Choroid plexus epithelial cell (primary cell): Measurements from ENCODE around the gene ATXN1.

ENCODE experiments used
- DNase-seq: peaks from one replicate; pipeline ENCODE4 v3.0.0-alpha.2; 2010; ENCODE audit warnings: low read depth
- H3K4me3 ChIP-seq: 2 replicates; pipeline ENCODE4 v1.5.1; 2011; ENCODE audit warnings: low read depth, mild to moderate bottlenecking, control low read depth, low read length, moderate library complexity
- CTCF ChIP-seq: conservative IDR thresholded peaks from 2 replicates; pipeline ENCODE4 v1.5.1; 2011; ENCODE audit warnings: low read depth, mild to moderate bottlenecking, control low read depth, inconsistent platforms, low read length, moderate library complexity

The ATXN1 gene

DNA sequence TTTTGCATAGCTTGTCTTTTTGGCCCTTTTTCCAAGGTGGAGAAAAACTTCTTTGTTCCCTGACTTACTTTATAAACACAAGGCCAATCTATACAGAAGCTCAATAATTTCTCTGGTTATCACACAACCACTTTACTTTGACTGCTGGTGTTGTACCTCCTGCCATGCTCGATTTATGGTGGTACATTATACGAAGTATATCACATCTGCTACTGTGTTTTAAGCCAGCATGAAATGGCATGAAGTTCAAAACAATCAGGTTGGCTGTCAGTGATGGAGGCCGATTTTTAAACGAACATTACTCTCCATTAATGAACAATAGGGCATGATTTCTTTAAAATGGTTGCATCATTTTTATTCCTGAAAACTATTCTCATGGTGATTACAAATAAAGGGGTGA is 21.0 kb upstream of the ATXN1 start:
- no peak for TF ChIP-seq CTCF
- DNase-seq: no peak
- no peak overlapping the region for H3K4me3 ChIP-seq

GRCh38 chr6:16781348-16782169 is 20.3 kb upstream of the ATXN1 start:
- no peak for TF ChIP-seq CTCF
- H3K4me3 ChIP-seq: no peak overlapping the region
- DNase-seq: peak; percentile 15

DNA sequence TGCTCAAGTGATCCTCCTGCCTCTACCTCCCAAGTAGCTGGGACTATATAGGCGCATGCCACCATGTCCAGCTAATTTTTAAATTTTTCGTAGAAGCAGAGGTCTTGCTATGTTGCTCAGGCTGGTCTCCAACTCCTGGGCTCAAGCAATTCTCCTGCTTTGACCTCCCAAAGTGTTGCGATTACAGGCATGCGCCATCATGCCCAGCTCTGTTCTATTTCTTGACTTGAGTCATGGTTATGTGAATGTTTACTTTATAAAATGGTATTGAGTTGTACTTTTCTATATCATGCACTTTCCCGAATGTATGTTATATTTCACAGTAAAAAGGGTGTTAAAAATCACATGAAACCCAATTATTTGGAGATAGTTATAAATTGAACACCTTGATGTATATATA is 17.3 kb upstream of the ATXN1 start:
- TF ChIP-seq CTCF: no peak
- DNase-seq: no peak
- H3K4me3 ChIP-seq: no peak overlapping the region

DNA sequence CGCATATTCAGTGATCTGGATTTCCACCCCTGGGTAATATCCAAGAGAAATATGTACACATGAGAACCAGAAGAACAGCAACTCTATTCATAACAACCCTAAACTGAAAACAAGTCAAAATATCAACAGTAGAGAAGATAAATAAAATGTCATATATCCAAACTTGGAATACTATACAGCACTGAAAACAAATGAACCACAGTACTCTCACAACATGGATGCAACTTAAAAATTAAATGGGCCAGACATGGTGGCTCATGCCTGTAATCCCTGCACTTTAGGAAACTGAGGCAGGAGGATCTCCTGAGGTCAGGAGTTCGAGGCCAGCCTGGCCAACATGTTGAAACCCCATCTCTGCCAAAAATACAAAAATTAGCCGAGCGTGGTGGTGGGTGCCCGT is 16.5 kb upstream of the ATXN1 start:
- H3K4me3 ChIP-seq: no peak overlapping the region
- no peak for TF ChIP-seq CTCF
- DNase-seq: no peak

DNA sequence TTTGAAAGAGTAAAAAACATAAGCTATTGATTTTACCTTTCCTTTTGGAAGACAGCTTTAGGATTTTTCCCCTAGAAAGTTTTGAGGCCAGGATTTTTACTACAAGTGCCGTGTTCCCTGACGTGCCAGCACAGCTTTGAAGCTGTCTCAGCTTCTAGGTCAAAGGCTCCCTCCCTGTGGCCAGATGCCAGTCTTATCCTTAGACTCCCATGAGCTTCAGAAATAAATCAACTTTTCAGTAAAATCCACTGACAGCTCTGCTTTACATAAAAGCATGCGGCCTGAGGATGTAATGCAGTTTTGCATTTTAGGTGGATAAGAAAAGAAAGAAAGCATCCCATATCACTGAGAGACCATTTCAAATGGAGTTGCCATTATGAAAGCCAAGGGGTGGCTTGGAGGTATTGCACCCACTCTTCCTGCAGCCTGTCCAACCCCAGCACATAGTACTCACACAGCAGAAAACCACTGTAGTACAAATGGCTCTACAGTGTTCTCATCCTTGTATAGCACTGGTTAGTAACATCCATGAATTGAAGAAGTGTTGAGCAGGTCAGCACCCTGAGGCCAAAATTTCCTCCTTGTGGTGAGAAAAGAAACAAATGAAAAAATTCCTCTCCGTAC is 15.2 kb upstream of the ATXN1 start:
- TF ChIP-seq CTCF: peak; percentile 33
- DNase-seq: peak; percentile 47

DNA sequence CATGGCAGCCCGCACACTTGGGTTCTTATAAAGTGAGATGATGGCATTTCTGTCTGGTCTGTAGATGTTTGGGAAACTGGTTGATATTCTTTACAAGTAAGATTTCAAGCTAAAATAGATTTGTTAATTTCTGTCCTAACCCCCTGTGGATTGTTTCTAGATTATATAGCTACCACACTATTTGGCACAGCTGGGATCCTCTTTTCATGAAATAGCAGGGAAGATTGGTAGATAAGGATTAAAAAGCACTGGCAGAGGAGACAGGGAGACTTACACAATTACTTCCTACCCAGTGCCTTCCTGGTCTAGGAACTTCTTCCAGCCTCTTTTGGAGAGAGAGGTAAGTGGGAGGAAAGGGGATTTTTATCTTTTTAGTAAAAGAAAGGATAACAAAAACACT is 13.2 kb upstream of the ATXN1 start:
- H3K4me3 ChIP-seq: no peak overlapping the region
- DNase-seq: no peak
- no peak for TF ChIP-seq CTCF

More for the DNA sequence above, 15.2 kb upstream of the ATXN1 start:
- H3K4me3 ChIP-seq: no peak overlapping the region

DNA sequence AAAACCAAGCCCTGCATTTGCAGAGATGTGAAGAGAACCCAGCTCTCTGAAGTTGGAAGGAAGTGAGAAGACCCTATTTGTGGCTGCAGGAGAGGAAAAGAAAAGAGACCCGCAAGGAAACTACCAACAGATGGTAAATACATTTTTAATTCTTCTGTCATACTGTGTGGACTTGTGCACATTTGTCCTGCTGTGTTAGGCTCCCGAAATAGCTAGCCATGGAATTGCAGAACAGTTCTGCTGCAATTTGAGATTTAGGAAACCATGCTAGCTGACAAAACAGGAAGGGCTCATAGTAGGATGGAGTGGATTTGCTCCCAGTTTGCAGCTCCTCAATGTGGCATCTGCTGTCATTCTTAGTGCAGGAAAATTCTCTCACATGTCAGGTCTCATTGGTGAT is 12.1 kb upstream of the ATXN1 start:
- DNase-seq: no peak
- TF ChIP-seq CTCF: no peak
- no peak overlapping the region for H3K4me3 ChIP-seq
